ENCODE results near the gene SRBD1. TPM values are rescaled to one million over a fixed set of nuclear protein-coding genes. Genes with fewer than 3 reads are reported as not detected.

Gene SRBD1
- total RNA-seq, 1 donor, result 17.4 TPM

GRCh38 chr2:45448217-45448616 is 162.8 kb downstream of the SRBD1 start:
- DNase-seq (ENCODE audit: insufficient read length, low spot score, missing footprints), result no peak
- H2AFZ ChIP-seq (ENCODE audit: low read length), result no peak overlapping the region
- H3K4me3 ChIP-seq (ENCODE audit: insufficient read depth, low read length), result no peak overlapping the region
- no peaks in the 10 kb centered on the region for H3K36me3 ChIP-seq (ENCODE audit: insufficient read depth, low read length)
- TF ChIP-seq CTCF (IDR thresholded peaks at IDR 0.05; ENCODE audit: extremely low read depth, low read depth, low read length), result no peak
- no peak overlapping the region for H3K27ac ChIP-seq (ENCODE audit: low read depth, low read length)
- no peaks in the 10 kb centered on the region for H4K20me1 ChIP-seq (ENCODE audit: insufficient read depth, low read length)
- no peaks in the 10 kb centered on the region for H3K79me2 ChIP-seq (ENCODE audit: insufficient read depth, low read length)
- no peaks in the 10 kb centered on the region for H3K9me3 ChIP-seq (ENCODE audit: low read depth, low read length)
- no peaks in the 10 kb centered on the region for H3K27me3 ChIP-seq (ENCODE audit: insufficient read depth, low read length)
- peaks cover 23% of the 10 kb centered on the region for H3K4me1 ChIP-seq (ENCODE audit: insufficient read depth, low read length)
- no peak overlapping the region for H3K4me2 ChIP-seq (ENCODE audit: insufficient read depth, low read length)

GRCh38 chr2:45446016-45446415 is 165.1 kb downstream of the SRBD1 start:
- Histone ChIP-seq H3K4me2 (ENCODE audit: insufficient read depth, low read length) (no peak overlapping the region), H3K27ac (ENCODE audit: low read depth, low read length) (no peak overlapping the region), H3K4me3 (ENCODE audit: insufficient read depth, low read length) (no peak overlapping the region), H3K27me3 (ENCODE audit: insufficient read depth, low read length) (no peaks in the 10 kb centered on the region), H3K4me1 (ENCODE audit: insufficient read depth, low read length) (peaks cover 18% of the 10 kb centered on the region), H3K36me3 (ENCODE audit: insufficient read depth, low read length) (no peaks in the 10 kb centered on the region), H2AFZ (ENCODE audit: low read length) (no peak overlapping the region), H3K9me3 (ENCODE audit: low read depth, low read length) (no peaks in the 10 kb centered on the region), H4K20me1 (ENCODE audit: insufficient read depth, low read length) (no peaks in the 10 kb centered on the region), H3K79me2 (ENCODE audit: insufficient read depth, low read length) (no peaks in the 10 kb centered on the region)
- no peak for DNase-seq (ENCODE audit: insufficient read length, low spot score, missing footprints)
- TF ChIP-seq CTCF (IDR thresholded peaks at IDR 0.05; ENCODE audit: extremely low read depth, low read depth, low read length), result no peak

- Histone ChIP-seq H3K27ac (ENCODE audit: low read depth, low read length) (peak overlapping the region; percentile 24), H3K4me1 (ENCODE audit: insufficient read depth, low read length) (peaks cover 27% of the 10 kb centered on the region), H3K4me2 (ENCODE audit: insufficient read depth, low read length) (peak overlapping the region; percentile 5), H4K20me1 (ENCODE audit: insufficient read depth, low read length) (no peaks in the 10 kb centered on the region), H3K4me3 (ENCODE audit: insufficient read depth, low read length) (no peak overlapping the region), H3K36me3 (ENCODE audit: insufficient read depth, low read length) (no peaks in the 10 kb centered on the region), H3K79me2 (ENCODE audit: insufficient read depth, low read length) (no peaks in the 10 kb centered on the region), H3K9me3 (ENCODE audit: low read depth, low read length) (no peaks in the 10 kb centered on the region), H2AFZ (ENCODE audit: low read length) (no peak overlapping the region), H3K27me3 (ENCODE audit: insufficient read depth, low read length) (no peaks in the 10 kb centered on the region)
- DNase-seq (ENCODE audit: insufficient read length, low spot score, missing footprints), result no peak
- no peak for TF ChIP-seq CTCF (IDR thresholded peaks at IDR 0.05; ENCODE audit: extremely low read depth, low read depth, low read length)
Measured at GRCh38 chr2:45445037-45445436, 166.0 kb downstream of the SRBD1 start.

GRCh38 chr2:45443012-45443411 is 168.1 kb downstream of the SRBD1 start:
- Histone ChIP-seq H3K27ac (ENCODE audit: low read depth, low read length) (no peak overlapping the region), H3K4me1 (ENCODE audit: insufficient read depth, low read length) (peaks cover 31% of the 10 kb centered on the region), H4K20me1 (ENCODE audit: insufficient read depth, low read length) (no peaks in the 10 kb centered on the region), H3K27me3 (ENCODE audit: insufficient read depth, low read length) (no peaks in the 10 kb centered on the region), H2AFZ (ENCODE audit: low read length) (no peak overlapping the region), H3K79me2 (ENCODE audit: insufficient read depth, low read length) (no peaks in the 10 kb centered on the region), H3K4me3 (ENCODE audit: insufficient read depth, low read length) (no peak overlapping the region), H3K4me2 (ENCODE audit: insufficient read depth, low read length) (no peak overlapping the region), H3K36me3 (ENCODE audit: insufficient read depth, low read length) (no peaks in the 10 kb centered on the region), H3K9me3 (ENCODE audit: low read depth, low read length) (no peaks in the 10 kb centered on the region)
- no peak for DNase-seq (ENCODE audit: insufficient read length, low spot score, missing footprints)
- no peak for TF ChIP-seq CTCF (IDR thresholded peaks at IDR 0.05; ENCODE audit: extremely low read depth, low read depth, low read length)
